HG02973 (cell line): Measurements from ENCODE around the gene CTDNEP1.
A peak's percentile ranks its signal among the peaks of the same experiment; 100 is the strongest.

ENCODE experiments used
- ATAC-seq: cut with Tn5 transposase; IDR thresholded peaks from one replicate; pipeline ENCODE4 v1.9.1; 2021; ENCODE audit warnings: moderate library complexity; ENCODE audit not compliant: unreplicated experiment

The CTDNEP1 gene

GRCh38 chr17:7280519-7281073 is 29.1 kb upstream of the CTDNEP1 start:
- no peak for ATAC-seq

- ATAC-seq = no peak
Observed at GRCh38 chr17:7279448-7279847, 27.9 kb upstream of the CTDNEP1 start.

GRCh38 chr17:7266784-7267183 is 15.2 kb upstream of the CTDNEP1 start:
- ATAC-seq = no peak

GRCh38 chr17:7263801-7264078 is 12.2 kb upstream of the CTDNEP1 start:
- ATAC-seq = no peak

GRCh38 chr17:7262935-7263800 is 11.6 kb upstream of the CTDNEP1 start:
- ATAC-seq = no peak

- no peak for ATAC-seq
Observed at GRCh38 chr17:7262192-7262934, 10.8 kb upstream of the CTDNEP1 start, which contains the start of gene CLDN7. Gene CLDN7, minus strand, starts transcription at chr17:7262478. Its CDS starts 435 bp downstream, at chr17:7262043.

- no peak for ATAC-seq
Observed at GRCh38 chr17:7261379-7262191, 10.1 kb upstream of the CTDNEP1 start.

- ATAC-seq = no peak
Observed at GRCh38 chr17:7260651-7261378, 9.3 kb upstream of the CTDNEP1 start.

- ATAC-seq = no peak
Observed at GRCh38 chr17:7260151-7260550, 8.6 kb upstream of the CTDNEP1 start.

- ATAC-seq = no peak
Observed at GRCh38 chr17:7259555-7259889, 8.0 kb upstream of the CTDNEP1 start.

- no peak for ATAC-seq
Observed at GRCh38 chr17:7258731-7259554, 7.4 kb upstream of the CTDNEP1 start.

- ATAC-seq = no peak
Observed at GRCh38 chr17:7256766-7257456, 5.4 kb upstream of the CTDNEP1 start.

- ATAC-seq = no peak
Observed at GRCh38 chr17:7254511-7254910, 3.0 kb upstream of the CTDNEP1 start.

- ATAC-seq = no peak
Observed at GRCh38 chr17:7253082-7253481, 1.5 kb upstream of the CTDNEP1 start.

- peak; percentile 52 for ATAC-seq
Observed at GRCh38 chr17:7252176-7253043, 876 bp upstream of the CTDNEP1 start, which contains the start of gene ELP5. Gene ELP5, plus strand, starts transcription at chr17:7252215. Its CDS starts 336 bp downstream, at chr17:7252551.

- no peak for ATAC-seq
Observed at GRCh38 chr17:7250695-7251627, 573 bp downstream of the CTDNEP1 start.

- no peak for ATAC-seq
Observed at GRCh38 chr17:7249830-7250229, 1.7 kb downstream of the CTDNEP1 start.
